ENCODE results near the gene ZNF488. TPM values are rescaled to one million over a fixed set of nuclear protein-coding genes. Genes with fewer than 3 reads are reported as not detected.

The ZNF488 gene
- polyA plus RNA-seq, 2 of the 4 experiments (the other 2 are of a cell fraction) = 4.0 to 8.3 TPM

GRCh38 chr10:47419421-47419820, 35.3 kb upstream of the ZNF488 start:
- no peak for ATAC-seq
- WGBS (ENCODE audit: missing lambda C conversion rate) = 58% methylated on average over 2 of the region's 2 CpGs
- Histone ChIP-seq H3K9me3 (no peaks in the 10 kb centered on the region), H3K4me2 (no peak overlapping the region), H3K4me3 (no peak overlapping the region), H3K27ac (0 out of 6 replicates have a peak overlapping the region, but pooled peaks of 1 of the 2 experiments have one; percentile 13), H3K4me1 (peaks cover 7% of the 10 kb centered on the region; the same call in 2 of the 3 replicates)
- no peak for FAIRE-seq
- CTCF ChIA-PET = no interaction called here
- TF ChIP-seq, protein P1, sequence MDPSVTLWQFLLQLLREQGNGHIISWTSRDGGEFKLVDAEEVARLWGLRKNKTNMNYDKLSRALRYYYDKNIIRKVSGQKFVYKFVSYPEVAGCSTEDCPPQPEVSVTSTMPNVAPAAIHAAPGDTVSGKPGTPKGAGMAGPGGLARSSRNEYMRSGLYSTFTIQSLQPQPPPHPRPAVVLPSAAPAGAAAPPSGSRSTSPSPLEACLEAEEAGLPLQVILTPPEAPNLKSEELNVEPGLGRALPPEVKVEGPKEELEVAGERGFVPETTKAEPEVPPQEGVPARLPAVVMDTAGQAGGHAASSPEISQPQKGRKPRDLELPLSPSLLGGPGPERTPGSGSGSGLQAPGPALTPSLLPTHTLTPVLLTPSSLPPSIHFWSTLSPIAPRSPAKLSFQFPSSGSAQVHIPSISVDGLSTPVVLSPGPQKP (IDR thresholded peaks at IDR 0.05; ENCODE audit: low read depth, low read length) = no peak
- TF ChIP-seq BHLHE40 (IDR thresholded peaks at IDR 0.05; ENCODE audit: low read depth, low read length) (no peak), RCOR1 (IDR thresholded peaks at IDR 0.05; ENCODE audit: low read depth, low read length) (no peak), JUNB (IDR thresholded peaks at IDR 0.05) (no peak), MAZ (IDR thresholded peaks at IDR 0.05; ENCODE audit: borderline replicate concordance, low read depth, low read length) (no peak), HOXA7 (CRISPR knock-in tag; IDR thresholded peaks at IDR 0.05) (no peak), TP53 (CRISPR knock-in tag; IDR thresholded peaks at IDR 0.05) (no peak), EP300 (IDR thresholded peaks at IDR 0.05) (no peak), HEYL (CRISPR knock-in tag; IDR thresholded peaks at IDR 0.05) (no peak), MYC (IDR thresholded peaks at IDR 0.05; ENCODE audit: borderline replicate concordance, low read length) (no peak), FOSL2 (IDR thresholded peaks at IDR 0.05) (no peak), FOSL2 (CRISPR knock-in tag; IDR thresholded peaks at IDR 0.05) (no peak), KDM5A (IDR thresholded peaks at IDR 0.05) (no peak), POLR2A (IDR thresholded peaks at IDR 0.05; ENCODE audit: low read length) (no peak), ESRRA (IDR thresholded peaks at IDR 0.05; ENCODE audit: borderline replicate concordance, low read length) (no peak), CHD4 (IDR thresholded peaks at IDR 0.05; ENCODE audit: borderline replicate concordance) (no peak), ATOH8 (CRISPR knock-in tag; IDR thresholded peaks at IDR 0.05; ENCODE audit: low read depth) (no peak), HOXB5 (CRISPR knock-in tag; IDR thresholded peaks at IDR 0.05) (no peak), HES2 (IDR thresholded peaks at IDR 0.05) (no peak), JUN (IDR thresholded peaks at IDR 0.05) (no peak), ZNF302 (CRISPR knock-in tag; IDR thresholded peaks at IDR 0.05) (no peak)
- POLR2A ChIA-PET = no interaction called here
- DNase-seq (ENCODE audit: low read depth in 1 of 2, low spot score in 1 of 2) = no peak

DNA sequence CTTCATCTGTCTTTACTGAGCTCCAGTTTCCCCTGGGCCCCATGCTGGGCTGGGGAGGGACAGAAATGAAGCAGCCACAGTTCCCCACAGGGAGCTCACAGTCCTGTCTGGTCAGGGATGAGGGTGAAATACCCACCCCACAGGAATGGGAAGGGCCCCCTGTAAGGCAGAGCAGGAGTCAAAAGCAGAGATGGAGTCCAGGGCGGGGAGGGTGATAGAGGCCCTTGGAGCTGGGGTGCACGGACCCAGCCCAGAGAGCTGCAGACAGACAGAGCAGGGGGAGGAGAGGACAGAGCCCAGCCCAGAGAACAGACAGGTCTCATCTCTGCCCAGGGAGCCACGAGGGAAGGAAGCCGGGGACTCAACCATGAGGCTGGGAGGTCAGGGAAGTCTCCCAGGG, 34.9 kb upstream of the ZNF488 start:
- H3K4me3 ChIP-seq = no peak overlapping the region
- no peak overlapping the region for H3K4me2 ChIP-seq
- ChIA-PET POLR2A (no interaction called here), CTCF (interaction anchor here (1.0 kb wide), 1 partner anchor 15 kb away, joined by 3 read pairs; no protein-coding TSS in a partner anchor)
- no peaks in the 10 kb centered on the region for H3K9me3 ChIP-seq
- 82% methylated on average over 4 of the region's 4 CpGs for WGBS (ENCODE audit: missing lambda C conversion rate)
- DNase-seq (ENCODE audit: low read depth in 1 of 2, low spot score in 1 of 2) (no peak), ATAC-seq (no peak), FAIRE-seq (no peak)
- no peak overlapping the region for H3K27ac ChIP-seq
- no peak for TF ChIP-seq JUNB (IDR thresholded peaks at IDR 0.05)
- TF ChIP-seq, protein P1 (IDR thresholded peaks at IDR 0.05; ENCODE audit: low read depth, low read length) = no peak
- H3K4me1 ChIP-seq = peaks cover 7% of the 10 kb centered on the region; the same call in 2 of the 3 replicates

DNA sequence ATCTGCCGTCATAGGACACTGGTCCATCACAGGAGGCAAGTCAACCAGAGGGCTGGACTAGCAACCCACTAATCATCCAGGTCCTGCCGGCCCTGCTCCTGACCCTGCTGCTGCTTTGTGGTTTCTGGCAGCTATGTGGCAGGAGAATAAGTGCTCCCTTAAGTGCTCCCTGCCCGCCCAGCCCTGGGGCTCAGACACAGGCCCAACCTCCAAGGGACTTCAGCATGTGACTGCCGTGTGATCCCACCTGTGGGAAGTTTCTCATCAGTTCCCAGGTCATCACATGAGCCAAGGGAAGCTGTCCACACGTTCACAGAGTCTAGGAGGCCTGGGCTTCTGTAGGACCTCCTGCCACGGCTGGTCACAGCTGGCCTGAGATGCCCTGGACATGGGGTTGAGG, 34.2 kb upstream of the ZNF488 start:
- no peak for FAIRE-seq
- H3K4me2 ChIP-seq = no peak overlapping the region
- TF ChIP-seq SMC3 (IDR thresholded peaks at IDR 0.05) = no peak
- TF ChIP-seq TFCP2L1 (CRISPR knock-in tag; IDR thresholded peaks at IDR 0.05) = no peak
- no peak for TF ChIP-seq NR3C1 (IDR thresholded peaks at IDR 0.05)
- TF ChIP-seq CHD2 (IDR thresholded peaks at IDR 0.05; ENCODE audit: low read length, partially characterized antibody) = no peak
- TF ChIP-seq HOXA7 (CRISPR knock-in tag; IDR thresholded peaks at IDR 0.05) = no peak
- no peak for TF ChIP-seq FOXS1 (CRISPR knock-in tag; IDR thresholded peaks at IDR 0.05)
- TF ChIP-seq TP53 (CRISPR knock-in tag; IDR thresholded peaks at IDR 0.05) = no peak
- no peak for TF ChIP-seq FOSB (CRISPR knock-in tag; IDR thresholded peaks at IDR 0.05)
- TF ChIP-seq KDM5A (IDR thresholded peaks at IDR 0.05) = no peak
- no peak for TF ChIP-seq ZC3H11A (IDR thresholded peaks at IDR 0.05)
- TF ChIP-seq SREBF2 (IDR thresholded peaks at IDR 0.05) = no peak
- TF ChIP-seq, protein P2, sequence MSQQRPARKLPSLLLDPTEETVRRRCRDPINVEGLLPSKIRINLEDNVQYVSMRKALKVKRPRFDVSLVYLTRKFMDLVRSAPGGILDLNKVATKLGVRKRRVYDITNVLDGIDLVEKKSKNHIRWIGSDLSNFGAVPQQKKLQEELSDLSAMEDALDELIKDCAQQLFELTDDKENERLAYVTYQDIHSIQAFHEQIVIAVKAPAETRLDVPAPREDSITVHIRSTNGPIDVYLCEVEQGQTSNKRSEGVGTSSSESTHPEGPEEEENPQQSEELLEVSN (IDR thresholded peaks at IDR 0.05; ENCODE audit: borderline replicate concordance, low read depth) = no peak
- TF ChIP-seq NPAS2 (CRISPR knock-in tag; IDR thresholded peaks at IDR 0.05; ENCODE audit: borderline replicate concordance) = no peak
- TF ChIP-seq EHMT2 (IDR thresholded peaks at IDR 0.05; ENCODE audit: low read depth) = no peak
- TF ChIP-seq ESRRA (IDR thresholded peaks at IDR 0.05; ENCODE audit: borderline replicate concordance, low read length) = no peak
- TF ChIP-seq MYC (IDR thresholded peaks at IDR 0.05; ENCODE audit: borderline replicate concordance, low read length) = no peak
- TF ChIP-seq HDAC2 (IDR thresholded peaks at IDR 0.05) = no peak
- WGBS (ENCODE audit: missing lambda C conversion rate) = 75% methylated on average over 4 of the region's 6 CpGs
- peaks cover 10% of the 10 kb centered on the region for H3K4me1 ChIP-seq
- no peak for ATAC-seq
- H3K9me3 ChIP-seq = no peaks in the 10 kb centered on the region
- no peak overlapping the region for H3K27ac ChIP-seq
- POLR2A ChIA-PET = no interaction called here
- DNase-seq (ENCODE audit: low read depth in 1 of 2, low spot score in 1 of 2) = no peak
- no peak overlapping the region for H3K4me3 ChIP-seq
- CTCF ChIA-PET = interaction anchor here (1.0 kb wide), 1 partner anchor 15 kb away, joined by 3 read pairs; no protein-coding TSS in a partner anchor

Data from A549 (cell line).